Large intestine (tissue), 12 donors: ENCODE measurements around the gene CDRT4. TPM values are rescaled to one million over a fixed set of nuclear protein-coding genes. Genes with fewer than 3 reads are reported as not detected.

Experiments used
- DNase-seq, 2 donors: peaks; one replicate each; pipeline versions ENCODE4 v3.0.0 to v3.0.0-alpha.2; 2013
- H3K27ac ChIP-seq: one replicate; pipeline ENCODE4 v1.5.1; 2013; ENCODE audit warnings: low read length
- H3K27me3 ChIP-seq: 2 replicates; pipeline ENCODE4 v1.6.1; 2013; ENCODE audit warnings: low read length; ENCODE audit not compliant: control insufficient read depth, insufficient read depth
- H3K36me3 ChIP-seq: 2 replicates; pipeline ENCODE4 v1.6.1; 2013; ENCODE audit warnings: low read length; ENCODE audit not compliant: control insufficient read depth, insufficient read depth
- H3K4me1 ChIP-seq: one replicate; pipeline ENCODE4 v1.6.1; 2013; ENCODE audit warnings: low read length; ENCODE audit not compliant: control insufficient read depth, insufficient read depth
- H3K4me3 ChIP-seq: one replicate; pipeline ENCODE4 v1.5.1; 2013; ENCODE audit warnings: low read length
- H3K9me3 ChIP-seq: one replicate; pipeline ENCODE4 v1.6.1; 2013; ENCODE audit warnings: mild to moderate bottlenecking, low read depth, low read length, moderate library complexity; ENCODE audit not compliant: control insufficient read depth
- WGBS: methylation state at CpG from one replicate; pipeline ENCODE4 v1.1.5; 2013; ENCODE audit warnings: low lambda C conversion rate; ENCODE audit not compliant: insufficient coverage; 5-methylcytosine and 5-hydroxymethylcytosine counted together
- long read RNA-seq, 11 donors: transcript quantifications; one replicate each; lab custom pipeline, GENCODE V29; 2026
- polyA plus RNA-seq: library from polyadenylated mRNA; unstranded; fragments of 120-200 nt; gene quantifications from one replicate; pipeline ENCODE4 v1.2.1, GENCODE V29; 2013

Gene CDRT4
- polyA plus RNA-seq, result 29.3 TPM
- long read RNA-seq, donor 1, partial matches to known transcripts, result 0 of 2 reads
- long read RNA-seq, donor 1, other reads (novel, unspliced or antisense), result 0 of 2 reads
- long read RNA-seq, donor 2, partial matches to known transcripts, result 0 of 2 reads
- long read RNA-seq, donor 2, other reads (novel, unspliced or antisense), result 0 of 2 reads
- long read RNA-seq, donor 3, result 0 reads
- long read RNA-seq, donor 4, partial matches to known transcripts, result 0 of 1 reads
- long read RNA-seq, donor 4, other reads (novel, unspliced or antisense), result 0 of 1 reads
- long read RNA-seq, donor 5, result 0 reads
- long read RNA-seq, donor 6, result 0 reads
- long read RNA-seq, donor 7, result 0 reads
- long read RNA-seq, donor 8, partial matches to known transcripts, result 0 of 3 reads
- long read RNA-seq, donor 8, other reads (novel, unspliced or antisense), result 0 of 3 reads
- long read RNA-seq, donor 9, partial matches to known transcripts, result 0 of 3 reads
- long read RNA-seq, donor 9, other reads (novel, unspliced or antisense), result 0 of 3 reads
- long read RNA-seq, donor 10, partial matches to known transcripts, result 0 of 2 reads
- long read RNA-seq, donor 10, other reads (novel, unspliced or antisense), result 0 of 2 reads
- long read RNA-seq, donor 11, partial matches to known transcripts, result 0 of 2 reads
- long read RNA-seq, donor 11, other reads (novel, unspliced or antisense), result 0 of 2 reads

- peaks cover 6% of the 10 kb centered on the region for H3K9me3 ChIP-seq
Measured at GRCh38 chr17:15467592-15467991, at the start of gene CDRT4. TSS of gene CDRT4 (minus strand) at chr17:15467621. CDS start at chr17:15440238, 27,383 bp downstream.

DNA sequence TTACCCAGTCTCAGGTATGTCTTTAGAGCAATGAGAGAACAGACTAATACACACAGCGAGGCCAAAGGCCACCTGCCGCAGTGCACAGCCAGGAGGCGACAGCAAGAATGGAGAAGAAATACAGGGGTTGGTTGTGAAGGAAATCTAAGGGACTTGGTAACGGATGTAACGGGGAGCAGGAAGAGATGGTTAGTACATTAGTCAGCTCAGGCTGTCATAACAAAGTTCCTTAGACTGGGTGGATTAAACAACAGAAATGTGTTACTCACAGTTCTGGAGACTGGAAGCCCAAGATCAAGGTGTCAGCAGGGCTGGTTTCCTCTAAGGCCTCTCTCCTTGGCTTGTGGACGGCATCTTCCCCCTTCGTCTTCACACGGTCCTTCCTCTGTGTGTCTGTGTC, 48.7 kb upstream of the CDRT4 start:
- WGBS, result 100% methylated on average over 4 of the region's 8 CpGs
- Histone ChIP-seq H3K36me3 (peaks cover 28% of the 10 kb centered on the region), H3K27ac (no peak overlapping the region), H3K27me3 (no peaks in the 10 kb centered on the region), H3K4me1 (peaks cover 11% of the 10 kb centered on the region), H3K4me3 (no peak overlapping the region), H3K9me3 (no peaks in the 10 kb centered on the region)
- no peak for DNase-seq

More at GRCh38 chr17:15467592-15467991, at the start of gene CDRT4:
- Histone ChIP-seq H3K36me3 (no peaks in the 10 kb centered on the region), H3K27me3 (no peaks in the 10 kb centered on the region), H3K4me1 (peaks cover 44% of the 10 kb centered on the region), H3K4me3 (no peak within 1 kb of the TSS), H3K27ac (peak within 1 kb of the TSS; percentile 83)
- peak in 1 of 2 donors; percentile 42 for DNase-seq
- WGBS, result no CpG with 5 or more reads among the region's 3 CpGs

DNA sequence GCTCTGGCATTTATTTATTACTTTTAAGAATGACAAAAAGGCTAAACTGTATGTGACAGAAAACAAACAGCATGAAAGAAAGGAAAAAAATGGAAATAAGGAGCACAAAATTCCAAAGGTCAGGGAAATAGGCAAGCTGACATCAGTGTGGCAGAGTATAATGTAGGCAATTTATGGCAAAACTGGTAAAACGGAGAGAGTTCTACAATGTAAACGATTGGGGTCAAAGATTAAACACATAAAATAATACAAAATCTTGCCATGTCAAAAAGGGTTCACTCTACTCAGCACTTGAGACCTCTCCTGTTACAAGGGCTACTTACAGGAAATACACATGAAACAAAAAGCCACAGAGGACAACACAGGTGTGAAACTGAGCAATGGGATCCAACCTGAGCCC, 47.0 kb upstream of the CDRT4 start:
- 8% methylated on average over 2 of the region's 2 CpGs for WGBS
- peaks cover 33% of the 10 kb centered on the region for H3K36me3 ChIP-seq
- H3K4me3 ChIP-seq, result no peak overlapping the region
- H3K4me1 ChIP-seq, result peaks cover 11% of the 10 kb centered on the region
- peak in 1 of 2 donors; percentile 31 for DNase-seq
- no peak overlapping the region for H3K27ac ChIP-seq
- H3K9me3 ChIP-seq, result no peaks in the 10 kb centered on the region
- no peaks in the 10 kb centered on the region for H3K27me3 ChIP-seq

GRCh38 chr17:15513856-15514459, 46.5 kb upstream of the CDRT4 start:
- H3K27me3 ChIP-seq, result no peaks in the 10 kb centered on the region
- peaks cover 11% of the 10 kb centered on the region for H3K4me1 ChIP-seq
- 5% methylated on average over 3 of the region's 9 CpGs for WGBS
- peak in 1 of 2 donors; percentile 14 for DNase-seq
- H3K9me3 ChIP-seq, result no peaks in the 10 kb centered on the region
- H3K27ac ChIP-seq, result no peak overlapping the region
- H3K36me3 ChIP-seq, result peaks cover 37% of the 10 kb centered on the region
- H3K4me3 ChIP-seq, result no peak overlapping the region

DNA sequence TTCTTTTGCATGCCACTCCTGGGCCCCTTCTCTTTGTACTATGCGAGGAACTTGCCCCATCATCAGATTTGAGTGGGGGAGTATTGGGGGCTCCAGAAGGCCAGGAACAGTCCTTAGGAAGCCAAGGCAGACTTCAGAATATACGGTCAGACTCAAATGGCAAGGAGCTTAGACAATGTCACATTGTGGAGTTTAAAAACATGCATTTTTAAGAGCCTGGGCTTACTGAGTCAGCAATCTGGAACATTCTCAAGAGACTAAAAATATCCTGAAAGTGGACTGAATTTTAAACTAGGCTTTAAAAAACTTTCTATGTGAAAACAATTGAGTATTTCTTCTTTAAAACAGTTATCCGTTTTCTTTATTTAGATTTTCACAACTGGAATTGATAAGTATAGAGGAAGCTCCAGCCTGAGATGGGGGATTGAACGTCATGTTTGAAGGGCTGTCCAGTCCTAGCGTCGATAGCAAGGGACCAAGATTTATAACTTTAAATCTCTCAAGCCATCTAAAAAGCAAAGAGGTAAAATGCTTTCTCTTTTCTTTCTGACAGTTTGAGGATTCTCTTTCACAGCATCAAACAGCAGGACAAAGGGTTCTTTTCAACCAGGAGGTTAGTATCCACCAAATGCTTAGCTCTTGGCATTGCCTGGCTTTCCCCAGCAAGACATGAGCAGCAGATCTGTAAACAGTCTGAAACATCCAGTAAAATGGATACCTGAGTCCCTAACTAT, 45.8 kb upstream of the CDRT4 start:
- Histone ChIP-seq H3K4me3 (no peak overlapping the region), H3K27me3 (no peaks in the 10 kb centered on the region), H3K9me3 (no peaks in the 10 kb centered on the region), H3K27ac (no peak overlapping the region), H3K4me1 (peaks cover 11% of the 10 kb centered on the region), H3K36me3 (peaks cover 37% of the 10 kb centered on the region)
- 100% methylated on average over 1 of the region's 6 CpGs for WGBS
- DNase-seq, result peak in 1 of 2 donors; percentile 1

GRCh38 chr17:15512071-15512709, 44.8 kb upstream of the CDRT4 start:
- Histone ChIP-seq H3K9me3 (no peaks in the 10 kb centered on the region), H3K4me3 (no peak overlapping the region), H3K27ac (no peak overlapping the region), H3K36me3 (peaks cover 38% of the 10 kb centered on the region), H3K27me3 (no peaks in the 10 kb centered on the region), H3K4me1 (peaks cover 11% of the 10 kb centered on the region)
- no CpG with 5 or more reads among the region's 4 CpGs for WGBS
- no peak for DNase-seq

GRCh38 chr17:15511142-15511541, 43.7 kb upstream of the CDRT4 start:
- H3K9me3 ChIP-seq, result no peaks in the 10 kb centered on the region
- DNase-seq, result peak in 1 of 2 donors; percentile 25
- H3K4me1 ChIP-seq, result peaks cover 11% of the 10 kb centered on the region
- WGBS, result no CpG with 5 or more reads among the region's 2 CpGs
- H3K27ac ChIP-seq, result no peak overlapping the region
- H3K4me3 ChIP-seq, result no peak overlapping the region
- no peaks in the 10 kb centered on the region for H3K27me3 ChIP-seq
- peaks cover 33% of the 10 kb centered on the region for H3K36me3 ChIP-seq

DNA sequence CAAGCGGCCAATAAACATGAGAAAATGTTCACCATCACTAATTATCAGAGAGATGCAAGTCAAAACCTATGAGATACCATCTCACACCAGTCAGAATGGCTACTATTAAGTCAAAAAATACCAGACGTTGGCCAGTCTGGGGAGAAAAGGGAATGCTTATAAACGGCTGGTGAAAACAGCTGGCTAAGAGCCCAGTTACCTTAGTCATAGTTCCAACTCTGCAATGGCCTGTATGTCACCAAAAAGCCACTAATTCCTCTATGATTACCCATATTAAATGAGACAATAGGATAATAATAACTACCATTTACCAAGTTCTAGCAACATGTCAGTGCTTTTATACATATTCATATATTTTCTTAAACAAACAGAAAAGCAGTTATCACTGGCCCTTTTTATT, 42.9 kb upstream of the CDRT4 start:
- DNase-seq, result no peak
- H3K27ac ChIP-seq, result no peak overlapping the region
- no peaks in the 10 kb centered on the region for H3K9me3 ChIP-seq
- no CpG with 5 or more reads among the region's 3 CpGs for WGBS
- no peak overlapping the region for H3K4me3 ChIP-seq
- H3K27me3 ChIP-seq, result no peaks in the 10 kb centered on the region
- peaks cover 25% of the 10 kb centered on the region for H3K36me3 ChIP-seq
- peaks cover 11% of the 10 kb centered on the region for H3K4me1 ChIP-seq

DNA sequence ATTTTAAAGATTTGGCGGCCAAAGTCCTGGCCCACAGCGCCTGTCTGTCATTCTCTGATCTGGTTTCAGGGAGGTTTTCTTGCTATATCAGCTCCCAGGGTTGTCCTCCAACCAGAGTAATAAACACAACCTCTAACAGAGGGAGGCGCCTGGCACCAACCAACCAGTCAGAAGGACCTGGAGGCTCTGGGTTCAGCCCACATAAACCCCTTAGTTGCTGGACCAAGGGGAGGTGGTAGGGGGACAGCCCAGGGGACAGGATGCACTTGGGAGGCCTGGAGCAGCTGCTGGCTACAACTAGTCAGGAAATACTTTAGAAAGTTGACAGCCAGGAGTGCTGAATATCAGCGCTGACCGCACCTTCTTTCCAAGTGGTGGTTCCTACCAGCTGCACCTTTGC, 41.7 kb upstream of the CDRT4 start:
- H3K4me3 ChIP-seq, result no peak overlapping the region
- DNase-seq, result no peak
- H3K27ac ChIP-seq, result no peak overlapping the region
- H3K36me3 ChIP-seq, result peaks cover 26% of the 10 kb centered on the region
- H3K9me3 ChIP-seq, result no peaks in the 10 kb centered on the region
- WGBS, result no CpG with 5 or more reads among the region's 5 CpGs
- no peaks in the 10 kb centered on the region for H3K27me3 ChIP-seq
- H3K4me1 ChIP-seq, result peaks cover 4% of the 10 kb centered on the region
